GM23338 (cell line): ENCODE results near the gene PAPPA2. TPM values are rescaled to one million over a fixed set of nuclear protein-coding genes. Genes with fewer than 3 reads are reported as not detected.
A peak's percentile ranks its signal among the peaks of the same experiment; 100 is the strongest.

Experiments
- ATAC-seq: fragments of 200-7000 bp; cut with Tn5 transposase; 3 replicates; pipeline ENCODE4 v1.9.1; 2020
- DNase-seq: peaks from one replicate; pipeline ENCODE4 v3.0.0-alpha.2; 2015; ENCODE audit warnings: low spot score
- H2AFZ ChIP-seq: fragments of 200-600 bp; sonication (generic); 2 replicates; pipeline ENCODE4 v1.8.0; 2016; ENCODE audit warnings: antibody characterized with exemption, mild to moderate bottlenecking, moderate library complexity
- H3F3A ChIP-seq: fragments of 200-600 bp; sonication (generic); replicated peaks from 2 replicates; pipeline ENCODE4 v1.8.0; 2017; ENCODE audit warnings: antibody characterized with exemption, mixed run types, low read depth
- H3K27ac ChIP-seq: fragments of 200-600 bp; sonication (generic); 2 replicates; pipeline ENCODE4 v1.6.1; 2016; ENCODE audit warnings: low read depth
- H3K27me3 ChIP-seq: fragments of 200-600 bp; sonication (generic); 2 replicates; pipeline ENCODE4 v1.8.0; 2016; ENCODE audit warnings: mild to moderate bottlenecking, mixed run types, moderate library complexity; ENCODE audit not compliant: insufficient read depth
- H3K36me3 ChIP-seq: fragments of 200-600 bp; sonication (generic); 2 replicates; pipeline ENCODE4 v1.8.0; 2016; ENCODE audit warnings: mild to moderate bottlenecking; ENCODE audit not compliant: insufficient read depth
- H3K4me1 ChIP-seq: fragments of 200-600 bp; sonication (generic); 2 replicates; pipeline ENCODE4 v1.8.0; 2016; ENCODE audit warnings: mild to moderate bottlenecking, moderate library complexity; ENCODE audit not compliant: insufficient read depth
- H3K4me2 ChIP-seq: fragments of 200-600 bp; sonication (generic); 2 replicates; pipeline ENCODE4 v1.7.1; 2017; ENCODE audit warnings: mixed run types
- H3K4me3 ChIP-seq: fragments of 200-600 bp; sonication (generic); 2 replicates; pipeline ENCODE4 v1.6.1; 2016; ENCODE audit warnings: mixed run types
- H3K79me2 ChIP-seq: fragments of 200-600 bp; sonication (generic); replicated peaks from 2 replicates; pipeline ENCODE4 v1.8.0; 2017; ENCODE audit warnings: mild to moderate bottlenecking; ENCODE audit not compliant: insufficient read depth
- H3K9me2 ChIP-seq: fragments of 200-600 bp; sonication (generic); 2 replicates; pipeline ENCODE4 v1.8.0; 2017; ENCODE audit not compliant: insufficient read depth
- H4K20me1 ChIP-seq: fragments of 200-600 bp; sonication (generic); replicated peaks from 2 replicates; pipeline ENCODE4 v1.8.0; 2017; ENCODE audit warnings: mild to moderate bottlenecking; ENCODE audit not compliant: insufficient read depth
- H3K27ac Mint-ChIP-seq: 2 replicates; pipeline ENCODE4 v1.8.0; 2020; ENCODE audit warnings: inconsistent platforms, mild to moderate bottlenecking, moderate library complexity, mixed read lengths
- H3K27me3 Mint-ChIP-seq: 3 replicates; pipeline ENCODE4 v1.8.0; 2022; ENCODE audit warnings: low read depth, mild to moderate bottlenecking, moderate library complexity, mixed read lengths, inconsistent platforms; ENCODE audit not compliant: insufficient read depth, poor library complexity
- H3K36me3 Mint-ChIP-seq: 3 replicates; pipeline ENCODE4 v1.8.0; 2021; ENCODE audit warnings: low read depth, mild to moderate bottlenecking, inconsistent platforms, moderate library complexity, mixed read lengths
- H3K4me1 Mint-ChIP-seq: 3 replicates; pipeline ENCODE4 v1.8.0; 2020; ENCODE audit warnings: mild to moderate bottlenecking, inconsistent platforms, mixed read lengths
- H3K4me3 Mint-ChIP-seq: 3 replicates; pipeline ENCODE4 v1.8.0; 2021; ENCODE audit warnings: moderate library complexity, mild to moderate bottlenecking, inconsistent platforms, mixed read lengths
- H3K9me3 Mint-ChIP-seq: 3 replicates; pipeline ENCODE4 v1.8.0; 2020; ENCODE audit warnings: moderate library complexity, mild to moderate bottlenecking, inconsistent platforms, mixed read lengths
- CREB1 ChIP-seq: fragments of 250-450 bp; sonication (Bioruptor Pico); IDR thresholded peaks from 2 replicates; pipeline ENCODE4 v1.5.0; 2020; ENCODE audit warnings: low read depth, mild to moderate bottlenecking, moderate library complexity
- CTCF ChIP-seq, 2 experiments: fragments of 200-600 bp in 1 of 2; sonication (generic) in 1 of 2; conservative IDR thresholded peaks; 2 replicates each; pipeline versions ENCODE4 v1.5.1 to v1.6.1; 2016 to 2017; ENCODE audit warnings: antibody characterized with exemption in 2 of 2, low read depth in 2 of 2, mild to moderate bottlenecking in 2 of 2, moderate library complexity in 1 of 2
- EZH2 ChIP-seq: fragments of 200-600 bp; sonication (generic); IDR thresholded peaks from one replicate; pipeline ENCODE4 v1.8.0; 2017; ENCODE audit warnings: antibody characterized with exemption, mild to moderate bottlenecking, low read depth; ENCODE audit not compliant: unreplicated experiment
- EZH2phosphoT487 ChIP-seq: fragments of 200-600 bp; sonication (generic); IDR thresholded peaks from one replicate; pipeline ENCODE4 v1.8.1; 2018; ENCODE audit warnings: antibody characterized with exemption; ENCODE audit not compliant: unreplicated experiment
- JUNB ChIP-seq: IDR thresholded peaks from one replicate; pipeline ENCODE4 v1.6.1; 2016; ENCODE audit warnings: antibody characterized with exemption; ENCODE audit not compliant: unreplicated experiment
- ZNF114 ChIP-seq: fragments of 250-450 bp; sonication (Bioruptor Pico); IDR thresholded peaks from 2 replicates; pipeline ENCODE4 v1.5.0; 2020; ENCODE audit warnings: mild to moderate bottlenecking, moderate library complexity
- ZNF331 ChIP-seq: fragments of 250-450 bp; sonication (Bioruptor Pico); IDR thresholded peaks from 2 replicates; pipeline ENCODE4 v1.5.0; 2020; ENCODE audit warnings: low read depth, mild to moderate bottlenecking, moderate library complexity
- polyA plus RNA-seq: library from polyadenylated mRNA; unstranded; fragments of >200 nt; fragmentation: Nextera tagmentation; extraction: Ambion mirVana; gene quantifications from 2 replicates; pipeline ENCODE4 v1.2.1, GENCODE V29; 2016
- total RNA-seq: library from RNA; depleted of rRNA; stranded (reverse); fragments of >200 nt; shearing (Covaris generic); gene quantifications from 2 replicates; pipeline ENCODE4 v1.2.3, GENCODE V29; 2014
- TF ChIP-seq, protein P1 (sequence below): IDR thresholded peaks from one replicate; pipeline ENCODE4 v1.6.1; 2018; ENCODE audit warnings: antibody characterized with exemption; ENCODE audit not compliant: unreplicated experiment

The PAPPA2 gene
- total and polyA plus RNA-seq, 2 experiments from 2014 or later, result 1.4 to 1.7 TPM

GRCh38 chr1:176841238-176841637, 378.3 kb downstream of the PAPPA2 start (continued):
- TF ChIP-seq, protein P1, sequence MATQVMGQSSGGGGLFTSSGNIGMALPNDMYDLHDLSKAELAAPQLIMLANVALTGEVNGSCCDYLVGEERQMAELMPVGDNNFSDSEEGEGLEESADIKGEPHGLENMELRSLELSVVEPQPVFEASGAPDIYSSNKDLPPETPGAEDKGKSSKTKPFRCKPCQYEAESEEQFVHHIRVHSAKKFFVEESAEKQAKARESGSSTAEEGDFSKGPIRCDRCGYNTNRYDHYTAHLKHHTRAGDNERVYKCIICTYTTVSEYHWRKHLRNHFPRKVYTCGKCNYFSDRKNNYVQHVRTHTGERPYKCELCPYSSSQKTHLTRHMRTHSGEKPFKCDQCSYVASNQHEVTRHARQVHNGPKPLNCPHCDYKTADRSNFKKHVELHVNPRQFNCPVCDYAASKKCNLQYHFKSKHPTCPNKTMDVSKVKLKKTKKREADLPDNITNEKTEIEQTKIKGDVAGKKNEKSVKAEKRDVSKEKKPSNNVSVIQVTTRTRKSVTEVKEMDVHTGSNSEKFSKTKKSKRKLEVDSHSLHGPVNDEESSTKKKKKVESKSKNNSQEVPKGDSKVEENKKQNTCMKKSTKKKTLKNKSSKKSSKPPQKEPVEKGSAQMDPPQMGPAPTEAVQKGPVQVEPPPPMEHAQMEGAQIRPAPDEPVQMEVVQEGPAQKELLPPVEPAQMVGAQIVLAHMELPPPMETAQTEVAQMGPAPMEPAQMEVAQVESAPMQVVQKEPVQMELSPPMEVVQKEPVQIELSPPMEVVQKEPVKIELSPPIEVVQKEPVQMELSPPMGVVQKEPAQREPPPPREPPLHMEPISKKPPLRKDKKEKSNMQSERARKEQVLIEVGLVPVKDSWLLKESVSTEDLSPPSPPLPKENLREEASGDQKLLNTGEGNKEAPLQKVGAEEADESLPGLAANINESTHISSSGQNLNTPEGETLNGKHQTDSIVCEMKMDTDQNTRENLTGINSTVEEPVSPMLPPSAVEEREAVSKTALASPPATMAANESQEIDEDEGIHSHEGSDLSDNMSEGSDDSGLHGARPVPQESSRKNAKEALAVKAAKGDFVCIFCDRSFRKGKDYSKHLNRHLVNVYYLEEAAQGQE, result no peak
- TF ChIP-seq ZNF331 (CRISPR knock-in tag) (no peak), EZH2phosphoT487 (no peak), CTCF (conservative IDR thresholded peaks at IDR 0.05; ENCODE audit: low read depth in 2 of 2) (no peak), JUNB (no peak), CREB1 (CRISPR knock-in tag) (no peak), ZNF114 (CRISPR knock-in tag) (no peak)

DNA sequence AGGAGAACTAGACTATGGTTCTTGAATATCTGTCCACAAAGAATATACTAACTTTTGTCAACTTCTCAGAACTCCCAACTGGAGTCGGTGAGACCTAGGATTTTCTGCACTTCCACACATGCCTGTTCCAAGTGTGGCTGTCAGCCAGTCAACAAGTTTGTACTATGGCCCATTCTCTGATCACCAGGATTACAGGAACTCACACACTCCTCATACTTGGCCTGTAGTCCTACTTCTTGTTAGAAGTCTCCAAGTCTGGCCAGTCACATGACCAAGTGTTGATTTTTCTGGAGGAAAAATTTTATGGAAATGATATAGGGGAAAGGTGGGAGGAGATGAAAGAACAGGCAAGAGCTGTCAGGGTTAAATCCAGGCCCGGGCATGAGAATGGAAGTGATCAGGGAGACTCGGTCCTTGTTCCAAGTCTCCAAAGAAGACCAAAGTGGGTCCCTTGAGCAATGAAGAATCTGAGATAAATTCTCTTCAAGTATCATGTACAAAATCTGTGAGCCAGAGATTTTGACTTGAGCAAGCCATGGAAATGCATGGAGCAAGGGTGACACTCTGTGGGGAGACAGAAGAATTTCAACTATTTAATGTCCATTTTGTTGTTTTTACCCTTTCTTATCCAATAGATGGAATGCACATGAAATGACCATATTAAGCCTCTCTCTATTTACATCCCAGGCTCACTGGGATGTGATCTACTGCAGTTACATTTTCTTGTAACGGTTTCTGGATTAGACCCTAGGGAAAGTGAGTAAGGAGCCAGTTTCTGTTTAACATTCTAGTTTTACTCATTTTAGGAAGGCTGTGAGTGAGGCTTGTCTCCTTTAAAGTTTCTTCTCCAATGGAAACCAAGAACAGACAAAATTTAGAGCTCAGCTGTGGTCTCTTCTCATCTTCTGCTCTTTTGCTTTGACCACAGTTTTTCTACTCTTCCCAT, 380.6 kb downstream of the PAPPA2 start:
- Histone ChIP-seq H3K4me2 (no peak overlapping the region), H3K27ac (no peak overlapping the region), H3F3A (no peaks in the 10 kb centered on the region), H3K79me2 (no peaks in the 10 kb centered on the region), H4K20me1 (no peaks in the 10 kb centered on the region), H3K4me1 (no peaks in the 10 kb centered on the region; the same call in 1 of the 2 replicates), H3K4me3 (no peak overlapping the region), H3K36me3 (no peaks in the 10 kb centered on the region), H3K27me3 (no peaks in the 10 kb centered on the region), H2AFZ (no peak overlapping the region), H3K9me2 (no peaks in the 10 kb centered on the region; the same call in 1 of the 2 replicates)
- no peaks in the 10 kb centered on the region for H3K36me3 Mint-ChIP-seq
- DNase-seq (peak; percentile 59), ATAC-seq (peak; percentile 54; the same call in 2 of the 3 replicates)
- no peak overlapping the region; the same call in 1 of the 2 replicates for H3K27ac Mint-ChIP-seq
- peaks cover 17% of the 10 kb centered on the region for H3K4me1 Mint-ChIP-seq
- H3K9me3 Mint-ChIP-seq, result no peaks in the 10 kb centered on the region
- peaks cover 5% of the 10 kb centered on the region for H3K27me3 Mint-ChIP-seq
- no peak overlapping the region for H3K4me3 Mint-ChIP-seq
- no peak for TF ChIP-seq EZH2
- TF ChIP-seq, protein P1, result no peak
- TF ChIP-seq ZNF114 (CRISPR knock-in tag), result no peak
